Left lung (tissue), 10 donors: ENCODE data around the gene RELT. TPM values are rescaled to one million over a fixed set of nuclear protein-coding genes. Genes with fewer than 3 reads are reported as not detected.
A peak's percentile ranks its signal among the peaks of the same experiment; 100 is the strongest.

Experiments
- ATAC-seq: fragments of 200-7000 bp; cut with Tn5 transposase; one replicate; pipeline ENCODE4 v1.9.1; 2020; ENCODE audit warnings: moderate library complexity
- DNase-seq, 4 donors: peaks; one replicate each; pipeline ENCODE4 v3.0.0-alpha.2; 2013 to 2020
- H3K27ac ChIP-seq, 2 donors: fragments of 200-600 bp; sonication (generic) in 1 of 2; one replicate each; pipeline versions ENCODE4 v1.5.0 to v1.8.0; 2020 to 2021
- H3K27me3 ChIP-seq, 2 donors: fragments of 200-600 bp; sonication (generic) in 1 of 2; one replicate each; pipeline versions ENCODE4 v1.5.0 to v1.8.0; 2020 to 2021
- H3K36me3 ChIP-seq, 2 donors: fragments of 200-600 bp; sonication (generic) in 1 of 2; one replicate each; pipeline versions ENCODE4 v1.5.0 to v1.8.0; 2020 to 2021
- H3K4me1 ChIP-seq, 2 donors: fragments of 200-600 bp; one replicate each; pipeline ENCODE4 v1.8.0; 2021
- H3K4me3 ChIP-seq, 2 donors: fragments of 200-600 bp; sonication (generic) in 1 of 2; one replicate each; pipeline versions ENCODE4 v1.5.0 to v1.8.0; 2020 to 2021; ENCODE audit warnings: mild to moderate bottlenecking in 1 of 2
- H3K9me3 ChIP-seq, 2 donors: fragments of 200-600 bp; sonication (generic) in 1 of 2; one replicate each; pipeline versions ENCODE4 v1.5.0 to v1.8.0; 2020 to 2021
- CTCF ChIP-seq, 2 donors: fragments of 200-600 bp; sonication (generic) in 1 of 2; IDR thresholded peaks; one replicate each; pipeline versions ENCODE4 v1.5.0 to v1.8.0; 2021; ENCODE audit warnings: antibody characterized with exemption in 2 of 2
- intact Hi-C, 2 donors: fragments of 100-400 bp; cut with DNase I; formaldehyde crosslinking; loops; one replicate each; pipeline versions ENCODE4 v1.11.2 to v1.14.2; 2022
- polyA plus RNA-seq, 6 donors: library from polyadenylated mRNA; unstranded; fragments of 120-200 nt; gene quantifications; one replicate each; pipeline ENCODE4 v1.2.1, GENCODE V29; 2013; ENCODE audit not compliant: insufficient read length in 6 of 6
- total RNA-seq, 2 donors: library from RNA; stranded (reverse); fragmentation: NEBNext Ultra II Directional; extraction: Animal tissue kit (Norgen Biotek cat#: 25700); gene quantifications; one replicate each; pipeline ENCODE4 v1.2.1, GENCODE V29; 2021
- donor health status: DM: no; HTN: yes; CAD: no.
- donor health status: DM: no; HTN: no; CAD: no.

RELT gene
- total and polyA plus RNA-seq, 8 donors: 2.7 to 30.7 (median 4.0) TPM

GRCh38 chr11:73343076-73343873 lies 32.9 kb upstream of the RELT start:
- intact Hi-C loops: loop anchor here in 1 of 2 donors (5.0 kb wide), 1 partner anchor 36 kb away; the partner anchor contains the start of gene ARHGEF17
- H3K27me3 ChIP-seq: no peaks in the 10 kb centered on the region
- peaks cover 0 to 11% of the 10 kb centered on the region in 2 donors for H3K36me3 ChIP-seq
- H3K9me3 ChIP-seq: no peaks in the 10 kb centered on the region
- no peak for ATAC-seq
- DNase-seq: peak in 1 of 4 donors; percentile 60
- TF ChIP-seq CTCF (IDR thresholded peaks at IDR 0.05): no peak
- no peak overlapping the region for H3K27ac ChIP-seq
- no peak overlapping the region for H3K4me3 ChIP-seq
- peaks cover 0 to 10% of the 10 kb centered on the region in 2 donors for H3K4me1 ChIP-seq

GRCh38 chr11:73344191-73344607 lies 32.0 kb upstream of the RELT start:
- Histone ChIP-seq H3K4me3 (no peak overlapping the region), H3K36me3 (peaks cover 0 to 19% of the 10 kb centered on the region in 2 donors), H3K27me3 (no peaks in the 10 kb centered on the region), H3K27ac (no peak overlapping the region), H3K9me3 (no peaks in the 10 kb centered on the region), H3K4me1 (peaks cover 0 to 10% of the 10 kb centered on the region in 2 donors)
- TF ChIP-seq CTCF (IDR thresholded peaks at IDR 0.05): no peak
- DNase-seq (peak in 1 of 4 donors; percentile 67), ATAC-seq (no peak)
- intact Hi-C loops: loop anchor here in 1 of 2 donors (5.0 kb wide), 1 partner anchor 37 kb away; the partner anchor contains the start of gene ARHGEF17

- DNase-seq (no peak), ATAC-seq (no peak)
- H3K9me3 ChIP-seq: no peaks in the 10 kb centered on the region
- H3K4me3 ChIP-seq: no peak overlapping the region
- no peak overlapping the region for H3K27ac ChIP-seq
- intact Hi-C loops: no loop called here
- H3K36me3 ChIP-seq: peaks cover 0 to 19% of the 10 kb centered on the region in 2 donors
- H3K27me3 ChIP-seq: no peaks in the 10 kb centered on the region
- H3K4me1 ChIP-seq: peaks cover 0 to 14% of the 10 kb centered on the region in 2 donors
- TF ChIP-seq CTCF (IDR thresholded peaks at IDR 0.05): no peak
These were observed 30.6 kb upstream of the RELT start for GRCh38 chr11:73345481-73346160.

- TF ChIP-seq CTCF (IDR thresholded peaks at IDR 0.05): no peak
- no peaks in the 10 kb centered on the region for H3K27me3 ChIP-seq
- H3K4me1 ChIP-seq: peaks cover 0 to 22% of the 10 kb centered on the region in 2 donors
- H3K9me3 ChIP-seq: no peaks in the 10 kb centered on the region
- no peak for ATAC-seq
- no peak overlapping the region for H3K4me3 ChIP-seq
- intact Hi-C loops: no loop called here
- peaks cover 0 to 19% of the 10 kb centered on the region in 2 donors for H3K36me3 ChIP-seq
- no peak overlapping the region for H3K27ac ChIP-seq
- DNase-seq: no peak
These were observed 29.8 kb upstream of the RELT start for GRCh38 chr11:73346186-73346935.
